ENCODE measurements around the gene F5. TPM values are rescaled to one million over a fixed set of nuclear protein-coding genes. Genes with fewer than 3 reads are reported as not detected.
A peak's percentile ranks its signal among the peaks of the same experiment; 100 is the strongest.

Gene F5
- total and polyA plus RNA-seq, 2 of the 13 experiments (the other 11 are each of a cell fraction or from before 2014, with no cell fraction given): 38.3 to 64.0 TPM

DNA sequence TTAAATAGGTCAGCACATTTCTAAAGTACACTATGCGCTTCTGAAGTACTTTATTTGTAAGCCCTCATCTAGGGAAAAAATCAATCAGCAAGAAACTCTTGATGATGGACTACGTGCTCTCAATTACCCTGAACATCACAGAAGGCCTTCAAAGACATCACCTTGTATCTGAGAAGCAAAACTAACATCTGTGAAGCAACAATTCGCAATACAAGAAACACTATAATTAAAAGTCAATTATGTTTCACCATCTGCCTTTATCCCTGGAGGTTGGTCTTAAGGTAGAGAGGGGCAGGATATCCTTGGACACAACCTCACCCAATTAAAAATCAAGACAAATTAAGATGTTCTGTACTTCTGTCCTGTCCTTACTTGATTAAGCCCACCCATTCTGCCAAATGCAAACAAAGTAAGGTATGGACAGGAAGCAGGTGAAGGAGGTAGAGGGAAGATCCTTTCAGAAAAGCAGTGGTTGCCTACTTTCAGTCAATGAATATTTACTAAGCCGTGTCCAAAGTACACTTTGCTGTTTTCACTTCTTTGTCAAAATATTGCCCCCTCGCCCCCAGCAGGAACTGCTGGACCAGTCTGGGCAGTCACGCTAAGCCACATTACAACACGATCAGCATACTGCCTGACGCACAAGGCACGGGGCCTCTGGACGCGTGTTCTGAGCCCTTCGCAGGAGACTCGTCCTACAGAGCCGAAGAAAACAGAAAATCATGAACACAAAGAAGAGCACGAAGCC is 101.4 kb downstream of the F5 start (continued):
- TF ChIP-seq, protein P1, sequence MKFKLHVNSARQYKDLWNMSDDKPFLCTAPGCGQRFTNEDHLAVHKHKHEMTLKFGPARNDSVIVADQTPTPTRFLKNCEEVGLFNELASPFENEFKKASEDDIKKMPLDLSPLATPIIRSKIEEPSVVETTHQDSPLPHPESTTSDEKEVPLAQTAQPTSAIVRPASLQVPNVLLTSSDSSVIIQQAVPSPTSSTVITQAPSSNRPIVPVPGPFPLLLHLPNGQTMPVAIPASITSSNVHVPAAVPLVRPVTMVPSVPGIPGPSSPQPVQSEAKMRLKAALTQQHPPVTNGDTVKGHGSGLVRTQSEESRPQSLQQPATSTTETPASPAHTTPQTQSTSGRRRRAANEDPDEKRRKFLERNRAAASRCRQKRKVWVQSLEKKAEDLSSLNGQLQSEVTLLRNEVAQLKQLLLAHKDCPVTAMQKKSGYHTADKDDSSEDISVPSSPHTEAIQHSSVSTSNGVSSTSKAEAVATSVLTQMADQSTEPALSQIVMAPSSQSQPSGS (CRISPR knock-in tag; IDR thresholded peaks at IDR 0.05): peak; percentile 47; the same call in 1 of the 2 replicates
- TF ChIP-seq ZNF792 (CRISPR knock-in tag; IDR thresholded peaks at IDR 0.05): peak; percentile 78; the same call in 1 of the 2 replicates
- TF ChIP-seq TEAD3 (CRISPR knock-in tag; optimal IDR thresholded peaks at IDR 0.05; ENCODE audit: borderline replicate concordance): peak; percentile 47
- TF ChIP-seq SMAD3 (CRISPR knock-in tag; IDR thresholded peaks at IDR 0.05): peak; percentile 59; the same call in 1 of the 2 replicates
- peak; percentile 61; the same call in 1 of the 2 replicates for TF ChIP-seq SIN3A (IDR thresholded peaks at IDR 0.05; ENCODE audit: borderline replicate concordance, low read depth, low read length)
- peak; percentile 55; the same call in 1 of the 2 replicates for TF ChIP-seq ZFX (CRISPR knock-in tag; IDR thresholded peaks at IDR 0.05; ENCODE audit: low read depth)
- TF ChIP-seq NKX3-1 (CRISPR knock-in tag; IDR thresholded peaks at IDR 0.05): peak; percentile 13; the same call in 1 of the 2 replicates
- no peak for TF ChIP-seq SIX4 (CRISPR knock-in tag; IDR thresholded peaks at IDR 0.05)
- TF ChIP-seq, protein P2, sequence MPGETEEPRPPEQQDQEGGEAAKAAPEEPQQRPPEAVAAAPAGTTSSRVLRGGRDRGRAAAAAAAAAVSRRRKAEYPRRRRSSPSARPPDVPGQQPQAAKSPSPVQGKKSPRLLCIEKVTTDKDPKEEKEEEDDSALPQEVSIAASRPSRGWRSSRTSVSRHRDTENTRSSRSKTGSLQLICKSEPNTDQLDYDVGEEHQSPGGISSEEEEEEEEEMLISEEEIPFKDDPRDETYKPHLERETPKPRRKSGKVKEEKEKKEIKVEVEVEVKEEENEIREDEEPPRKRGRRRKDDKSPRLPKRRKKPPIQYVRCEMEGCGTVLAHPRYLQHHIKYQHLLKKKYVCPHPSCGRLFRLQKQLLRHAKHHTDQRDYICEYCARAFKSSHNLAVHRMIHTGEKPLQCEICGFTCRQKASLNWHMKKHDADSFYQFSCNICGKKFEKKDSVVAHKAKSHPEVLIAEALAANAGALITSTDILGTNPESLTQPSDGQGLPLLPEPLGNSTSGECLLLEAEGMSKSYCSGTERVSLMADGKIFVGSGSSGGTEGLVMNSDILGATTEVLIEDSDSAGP (CRISPR knock-in tag; IDR thresholded peaks at IDR 0.05; ENCODE audit: borderline replicate concordance): no peak
- 0 out of 2 replicates have a peak, but pooled peaks have one; percentile 49 for TF ChIP-seq HMG20B (CRISPR knock-in tag; conservative IDR thresholded peaks at IDR 0.05)
- TF ChIP-seq ARNT (IDR thresholded peaks at IDR 0.05): no peak
- TF ChIP-seq ZNF232 (CRISPR knock-in tag; IDR thresholded peaks at IDR 0.05; ENCODE audit: borderline replicate concordance): peak; percentile 56; the same call in 1 of the 2 replicates
- TF ChIP-seq ZBTB8A (CRISPR knock-in tag; IDR thresholded peaks at IDR 0.05; ENCODE audit: borderline replicate concordance, low read depth): peak; percentile 17; the same call in 1 of the 2 replicates
- TF ChIP-seq, protein P3, sequence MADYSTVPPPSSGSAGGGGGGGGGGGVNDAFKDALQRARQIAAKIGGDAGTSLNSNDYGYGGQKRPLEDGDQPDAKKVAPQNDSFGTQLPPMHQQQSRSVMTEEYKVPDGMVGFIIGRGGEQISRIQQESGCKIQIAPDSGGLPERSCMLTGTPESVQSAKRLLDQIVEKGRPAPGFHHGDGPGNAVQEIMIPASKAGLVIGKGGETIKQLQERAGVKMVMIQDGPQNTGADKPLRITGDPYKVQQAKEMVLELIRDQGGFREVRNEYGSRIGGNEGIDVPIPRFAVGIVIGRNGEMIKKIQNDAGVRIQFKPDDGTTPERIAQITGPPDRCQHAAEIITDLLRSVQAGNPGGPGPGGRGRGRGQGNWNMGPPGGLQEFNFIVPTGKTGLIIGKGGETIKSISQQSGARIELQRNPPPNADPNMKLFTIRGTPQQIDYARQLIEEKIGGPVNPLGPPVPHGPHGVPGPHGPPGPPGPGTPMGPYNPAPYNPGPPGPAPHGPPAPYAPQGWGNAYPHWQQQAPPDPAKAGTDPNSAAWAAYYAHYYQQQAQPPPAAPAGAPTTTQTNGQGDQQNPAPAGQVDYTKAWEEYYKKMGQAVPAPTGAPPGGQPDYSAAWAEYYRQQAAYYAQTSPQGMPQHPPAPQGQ (CRISPR knock-in tag; IDR thresholded peaks at IDR 0.05; ENCODE audit: borderline replicate concordance): no peak
- 0 out of 2 replicates have a peak, but pooled peaks have one; percentile 38 for TF ChIP-seq RCOR2 (CRISPR knock-in tag; IDR thresholded peaks at IDR 0.05)
- TF ChIP-seq, protein P4, sequence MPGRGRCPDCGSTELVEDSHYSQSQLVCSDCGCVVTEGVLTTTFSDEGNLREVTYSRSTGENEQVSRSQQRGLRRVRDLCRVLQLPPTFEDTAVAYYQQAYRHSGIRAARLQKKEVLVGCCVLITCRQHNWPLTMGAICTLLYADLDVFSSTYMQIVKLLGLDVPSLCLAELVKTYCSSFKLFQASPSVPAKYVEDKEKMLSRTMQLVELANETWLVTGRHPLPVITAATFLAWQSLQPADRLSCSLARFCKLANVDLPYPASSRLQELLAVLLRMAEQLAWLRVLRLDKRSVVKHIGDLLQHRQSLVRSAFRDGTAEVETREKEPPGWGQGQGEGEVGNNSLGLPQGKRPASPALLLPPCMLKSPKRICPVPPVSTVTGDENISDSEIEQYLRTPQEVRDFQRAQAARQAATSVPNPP (CRISPR knock-in tag; IDR thresholded peaks at IDR 0.05): no peak
- peak; percentile 65; the same call in 1 of the 2 replicates for TF ChIP-seq CREM (IDR thresholded peaks at IDR 0.05)
- TF ChIP-seq CREM (CRISPR knock-in tag; IDR thresholded peaks at IDR 0.05): no peak
- peak; percentile 54 for TF ChIP-seq HMG20A (CRISPR knock-in tag; IDR thresholded peaks at IDR 0.05; ENCODE audit: borderline replicate concordance)
- TF ChIP-seq ZNF263 (CRISPR knock-in tag; IDR thresholded peaks at IDR 0.05): 0 out of 2 replicates have a peak, but pooled peaks have one; percentile 40
- peak; percentile 55 for TF ChIP-seq BCL6 (CRISPR knock-in tag; IDR thresholded peaks at IDR 0.05)
- TF ChIP-seq, protein P5, sequence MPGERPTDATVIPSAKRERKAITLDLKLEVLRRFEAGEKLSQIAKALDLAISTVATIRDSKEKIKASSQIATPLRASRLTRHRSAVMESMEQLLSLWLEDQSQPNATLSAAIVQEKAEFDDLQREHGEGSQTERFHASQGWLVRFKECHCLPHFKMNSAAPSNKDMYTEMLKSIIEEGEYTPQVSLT (CRISPR knock-in tag; IDR thresholded peaks at IDR 0.05; ENCODE audit: borderline replicate concordance, low read depth): 0 out of 2 replicates have a peak, but pooled peaks have one; percentile 3
- no peak for TF ChIP-seq ZNF644 (CRISPR knock-in tag; IDR thresholded peaks at IDR 0.05; ENCODE audit: low read depth)
- TF ChIP-seq POLR2A (IDR thresholded peaks at IDR 0.05; ENCODE audit: insufficient read depth in 1 of 2, low read depth in 2 of 2, low read length in 2 of 2): peak; percentile 71 to 79
- TF ChIP-seq ZSCAN29 (CRISPR knock-in tag; conservative IDR thresholded peaks at IDR 0.05): peak; percentile 56; the same call in 1 of the 2 replicates

All from HepG2 (cell line).